HEK293 (cell line): ENCODE results near the gene CDK2.

ENCODE experiments used
- CTCF ChIA-PET: fragments of 350-600 bp; formaldehyde crosslinking; extraction: SDS; loops from one replicate; lab custom pipeline; 2021; ENCODE audit warnings: antibody characterized with exemption; lab: Yijun Ruan, JAX
- POLR2A ChIA-PET: fragments of 300-600 bp; formaldehyde crosslinking; extraction: SDS; loops from one replicate; lab custom pipeline; 2020; ENCODE audit warnings: antibody characterized with exemption, inconsistent platforms; lab: Yijun Ruan, JAX
- H3K27ac ChIP-seq: fragments of 200-500 bp; sonication (Bioruptor generic); 2 replicates; pipeline ENCODE4 v1.5.1; 2014; ENCODE audit warnings: low read depth, low read length, control low read depth, inconsistent platforms; ENCODE audit errors: extremely low read depth
- H3K36me3 ChIP-seq, 2 experiments: fragments of 200-500 bp in 1 of 2; sonication (Bioruptor generic) in 1 of 2; 1 replicate in 1 of 2; 2 replicates in 1 of 2; pipeline ENCODE4 v1.5.1; 2014 to 2017; ENCODE audit warnings: inconsistent platforms in 2 of 2, low read length in 2 of 2; ENCODE audit not compliant: control insufficient read depth in 2 of 2, insufficient read depth in 1 of 2
- H3K4me1 ChIP-seq: fragments of 200-500 bp; sonication (Bioruptor generic); 2 replicates; pipeline ENCODE4 v1.5.1; 2014; ENCODE audit warnings: mild to moderate bottlenecking, low read length, inconsistent platforms; ENCODE audit not compliant: control insufficient read depth, insufficient read depth
- H3K4me3 ChIP-seq: 2 replicates; pipeline ENCODE4 v1.5.1; 2011; ENCODE audit warnings: low read depth, mild to moderate bottlenecking, control low read depth, low read length, moderate library complexity
- H3K9me3 ChIP-seq: fragments of 200-500 bp; sonication (Bioruptor generic); 2 replicates; pipeline ENCODE4 v1.5.1; 2014; ENCODE audit warnings: low read depth, low read length, inconsistent platforms; ENCODE audit not compliant: control insufficient read depth, insufficient read depth
- GLIS1 ChIP-seq: fragments of 450-650 bp; formaldehyde crosslinking; IDR thresholded peaks from 2 replicates; pipeline ENCODE4 v1.5.1; 2016; ENCODE audit warnings: missing biosample characterization, missing genetic modification characterization
- PRDM1 ChIP-seq: fragments of 450-650 bp; formaldehyde crosslinking; IDR thresholded peaks from 2 replicates; pipeline ENCODE4; 2016; ENCODE audit warnings: missing biosample characterization, missing genetic modification characterization
- PRDM10 ChIP-seq: fragments of 450-650 bp; formaldehyde crosslinking; IDR thresholded peaks from 2 replicates; pipeline ENCODE4 v1.5.1; 2016; ENCODE audit warnings: missing biosample characterization, missing genetic modification characterization
- PRDM4 ChIP-seq: fragments of 450-650 bp; formaldehyde crosslinking; IDR thresholded peaks from 2 replicates; pipeline ENCODE4 v1.5.1; 2017; ENCODE audit warnings: missing biosample characterization, missing genetic modification characterization
- ZBTB17 ChIP-seq: fragments of 450-650 bp; formaldehyde crosslinking; IDR thresholded peaks from 2 replicates; pipeline ENCODE4 v1.5.1; 2016; ENCODE audit warnings: missing biosample characterization, missing genetic modification characterization
- ZBTB48 ChIP-seq: fragments of 450-650 bp; formaldehyde crosslinking; IDR thresholded peaks from 2 replicates; pipeline ENCODE4 v1.5.1; 2016; ENCODE audit warnings: missing biosample characterization, missing genetic modification characterization
- ZNF18 ChIP-seq: fragments of 450-650 bp; formaldehyde crosslinking; IDR thresholded peaks from 2 replicates; pipeline ENCODE4 v1.5.1; 2016; ENCODE audit warnings: missing biosample characterization, missing genetic modification characterization
- ZNF19 ChIP-seq: fragments of 450-650 bp; formaldehyde crosslinking; IDR thresholded peaks from 2 replicates; pipeline ENCODE4; 2016; ENCODE audit warnings: missing biosample characterization, missing genetic modification characterization, low read depth
- ZNF366 ChIP-seq: fragments of 450-650 bp; formaldehyde crosslinking; conservative IDR thresholded peaks from 2 replicates; pipeline ENCODE4 v1.5.1; 2016; ENCODE audit warnings: missing biosample characterization, missing genetic modification characterization
- ZNF600 ChIP-seq: fragments of 450-650 bp; formaldehyde crosslinking; IDR thresholded peaks from 2 replicates; pipeline ENCODE4 v1.5.1; 2016; ENCODE audit warnings: missing biosample characterization, missing genetic modification characterization
- ZNF660 ChIP-seq: fragments of 450-650 bp; IDR thresholded peaks from 2 replicates; pipeline ENCODE4 v1.5.1; 2018; ENCODE audit warnings: missing biosample characterization, mild to moderate bottlenecking, missing genetic modification characterization
- ZNF664 ChIP-seq: fragments of 450-650 bp; formaldehyde crosslinking; IDR thresholded peaks from 2 replicates; pipeline ENCODE4 v1.5.1; 2016; ENCODE audit warnings: missing biosample characterization, missing genetic modification characterization
- ZNF670 ChIP-seq: fragments of 450-650 bp; formaldehyde crosslinking; IDR thresholded peaks from 2 replicates; pipeline ENCODE4 v1.5.1; 2016; ENCODE audit warnings: missing biosample characterization, missing genetic modification characterization, low read depth
- ZNF747 ChIP-seq: fragments of 450-650 bp; formaldehyde crosslinking; IDR thresholded peaks from 2 replicates; pipeline ENCODE4 v1.5.1; 2016; ENCODE audit warnings: missing biosample characterization, missing genetic modification characterization
- ZNF768 ChIP-seq: fragments of 450-650 bp; formaldehyde crosslinking; IDR thresholded peaks from 2 replicates; pipeline ENCODE4 v1.5.1; 2018; ENCODE audit warnings: missing biosample characterization, mild to moderate bottlenecking, missing genetic modification characterization
- ZNF791 ChIP-seq: fragments of 450-650 bp; formaldehyde crosslinking; IDR thresholded peaks from 2 replicates; pipeline ENCODE4 v1.5.1; 2016; ENCODE audit warnings: missing biosample characterization, missing genetic modification characterization

CDK2 gene

GRCh38 chr12:55965941-55966407, 656 bp upstream of the CDK2 start, which contains the start of gene PMEL:
Gene PMEL, minus strand, starts transcription at chr12:55966042. Its CDS starts 31 bp downstream, at chr12:55966011.
- CTCF ChIA-PET = no interaction called here
- Histone ChIP-seq H3K9me3 (no peaks in the 10 kb centered on the region), H3K4me3 (peak within 1 kb of the TSS; percentile 89), H3K27ac (peak within 1 kb of the TSS; percentile 83), H3K4me1 (peaks cover 5% of the 10 kb centered on the region), H3K36me3 (peaks cover 10 to 33% of the 10 kb centered on the region in 2 experiments)
- POLR2A ChIA-PET = interaction anchor here (0.6 kb wide), 1 partner anchor 137 kb away, joined by 4 read pairs; the partner anchor contains the start of gene DNAJC14
- TF ChIP-seq ZBTB17 (tag by site-specific recombination) (peak; percentile 44; the same call in 1 of the 2 replicates), PRDM4 (tag by site-specific recombination) (peak; percentile 79; the same call in 1 of the 2 replicates), PRDM10 (tag by site-specific recombination) (0 out of 2 replicates have a peak, but pooled peaks have one; percentile 2), GLIS1 (tag by site-specific recombination) (no peak), ZNF366 (tag by site-specific recombination) (no peak), ZBTB48 (peak; percentile 88), ZNF600 (tag by site-specific recombination) (peak; percentile 36; the same call in 1 of the 2 replicates), ZNF670 (tag by site-specific recombination) (no peak), ZNF791 (no peak), ZNF19 (tag by site-specific recombination) (no peak), ZNF768 (tag by site-specific recombination) (no peak), ZNF660 (tag by site-specific recombination) (peak; percentile 57; the same call in 1 of the 2 replicates), ZNF664 (tag by site-specific recombination) (no peak), ZNF18 (peak; percentile 46), PRDM1 (tag by site-specific recombination) (peak; percentile 77)

- POLR2A ChIA-PET = interaction anchor here (0.6 to 0.8 kb wide), 2 partner anchors 37 to 342 kb away, joined by 4 to 5 read pairs; no protein-coding TSS in a partner anchor
- H3K4me3 ChIP-seq = no peak overlapping the region
- peaks cover 10 to 52% of the 10 kb centered on the region in 2 experiments for H3K36me3 ChIP-seq
- TF ChIP-seq ZNF747 (tag by site-specific recombination) (no peak), ZNF366 (tag by site-specific recombination) (0 out of 2 replicates have a peak, but pooled peaks have one; percentile 19)
- no peak overlapping the region for H3K27ac ChIP-seq
- H3K9me3 ChIP-seq = no peaks in the 10 kb centered on the region
- H3K4me1 ChIP-seq = peaks cover 9% of the 10 kb centered on the region
- CTCF ChIA-PET = interaction anchor here (1.3 to 2.0 kb wide), 4 partner anchors 14 to 231 kb away, joined by 5 to 12 read pairs (median 8); partner anchors contain the start of gene SUOX
Measured at GRCh38 chr12:55969356-55969755, 2.7 kb downstream of the CDK2 start.
